GM12878 (cell line): ENCODE measurements around the gene KIRREL1. TPM values are rescaled to one million over a fixed set of nuclear protein-coding genes. Genes with fewer than 3 reads are reported as not detected.

ENCODE experiments used
- CHD2 ChIP-seq: IDR thresholded peaks from 2 replicates; pipeline ENCODE4 v1.6.1; 2011; ENCODE audit warnings: low read depth, low read length, improper control_type of control experiment, borderline replicate concordance
- EED ChIP-seq: sonication (generic); IDR thresholded peaks from 2 replicates; pipeline ENCODE4 v1.6.1; 2016; ENCODE audit warnings: antibody characterized with exemption, low read depth
- ETV6 ChIP-seq, 2 experiments: fragments of 450-650 bp in 1 of 2; IDR thresholded peaks in 1 of 2; conservative IDR thresholded peaks in 1 of 2; 2 replicates each; pipeline ENCODE4 v1.6.1; 2014; ENCODE audit warnings: antibody characterized with exemption in 1 of 2, borderline replicate concordance in 1 of 2, low read depth in 1 of 2, mild to moderate bottlenecking in 1 of 2, moderate library complexity in 1 of 2
- HCFC1 ChIP-seq: fragments of 150-350 bp; IDR thresholded peaks from 2 replicates; pipeline ENCODE4 v1.6.1; 2014; ENCODE audit warnings: low read length
- NBN ChIP-seq: fragments of 450-650 bp; IDR thresholded peaks from 2 replicates; pipeline ENCODE4 v1.6.1; 2016
- SUPT20H ChIP-seq: IDR thresholded peaks from 2 replicates; pipeline ENCODE4 v1.6.1; 2011; ENCODE audit warnings: low read depth, mild to moderate bottlenecking, low read length, moderate library complexity, borderline replicate concordance; ENCODE audit not compliant: control insufficient read depth
- polyA plus RNA-seq, 11 experiments: library from polyadenylated mRNA; depleted of rRNA in 4 of 11; unstranded in 6 of 11; stranded (reverse) in 5 of 11; fragments of >200 nt; fragmentation: Nextera tagmentation in 4 of 11; fragmentation: Illumina TruSeq in 1 of 11; extraction: Ambion mirVana in 4 of 11; extraction: Trizol in 1 of 11; gene quantifications; 1 replicate in 1 of 11; 2 replicates in 10 of 11; pipeline versions ENCODE4 v1.2.1 to v1.2.3, GENCODE V29; 2011 to 2016; ENCODE audit warnings: inconsistent platforms in 2 of 11, missing spikeins in 2 of 11, low read depth in 1 of 11
- total RNA-seq, 4 experiments: library from RNA; depleted of rRNA in 3 of 4; stranded (reverse); fragments of >200 nt in 3 of 4; fragmentation: Illumina TruSeq in 1 of 4; extraction: Trizol in 1 of 4; gene quantifications; 2 replicates each; pipeline versions ENCODE4 v1.2.1 to v1.2.3, GENCODE V29; 2013 to 2021
- TF ChIP-seq, protein P1 (sequence below): fragments of 450-650 bp; formaldehyde crosslinking; IDR thresholded peaks from 2 replicates; pipeline ENCODE4 v1.5.0; 2022; ENCODE audit warnings: mild to moderate bottlenecking, missing genetic modification characterization
- TF ChIP-seq, protein P2 (sequence below): fragments of 450-650 bp; formaldehyde crosslinking; IDR thresholded peaks from 2 replicates; pipeline ENCODE4 v1.4.0; 2020; ENCODE audit warnings: mild to moderate bottlenecking, moderate library complexity
- TF ChIP-seq, protein P3 (sequence below): fragments of 450-650 bp; IDR thresholded peaks from 2 replicates; pipeline ENCODE4 v1.6.1; 2017; ENCODE audit warnings: mild to moderate bottlenecking, moderate library complexity
- TF ChIP-seq, protein P4 (sequence below): fragments of 150-350 bp; IDR thresholded peaks from 2 replicates; pipeline ENCODE4 v1.6.1; 2014; ENCODE audit warnings: mild to moderate bottlenecking, low read depth, low read length
- TF ChIP-seq, protein P5 (sequence below): fragments of 150-350 bp; IDR thresholded peaks from 2 replicates; pipeline ENCODE4 v1.6.1; 2016; ENCODE audit warnings: low read depth, low read length

The KIRREL1 gene
- total and polyA plus RNA-seq, 10 of the 15 experiments (the other 5 are each of a cell fraction or from before 2014, with no cell fraction given): 0.15 TPM; not detected in 9

DNA sequence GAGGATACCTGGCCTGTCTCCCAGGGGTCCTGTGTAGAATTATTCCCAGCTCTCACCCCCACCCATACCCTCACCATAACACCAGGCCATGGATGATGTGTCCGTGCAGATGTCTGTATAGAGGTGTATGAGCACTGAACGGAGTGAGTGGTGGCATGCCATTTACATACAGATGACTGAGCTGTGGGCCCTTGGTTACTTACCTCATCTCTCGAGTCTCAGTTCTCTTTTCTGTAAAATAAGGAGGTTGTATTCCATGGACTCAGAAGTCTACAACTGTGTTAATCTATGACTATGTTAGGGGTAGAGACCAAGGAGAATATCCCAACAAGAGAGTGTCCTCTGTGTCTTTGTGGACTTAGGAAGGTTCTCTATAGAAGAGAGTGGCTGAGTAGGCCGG lies 121.7 kb downstream of the KIRREL1 start (continued):
- TF ChIP-seq, protein P1, sequence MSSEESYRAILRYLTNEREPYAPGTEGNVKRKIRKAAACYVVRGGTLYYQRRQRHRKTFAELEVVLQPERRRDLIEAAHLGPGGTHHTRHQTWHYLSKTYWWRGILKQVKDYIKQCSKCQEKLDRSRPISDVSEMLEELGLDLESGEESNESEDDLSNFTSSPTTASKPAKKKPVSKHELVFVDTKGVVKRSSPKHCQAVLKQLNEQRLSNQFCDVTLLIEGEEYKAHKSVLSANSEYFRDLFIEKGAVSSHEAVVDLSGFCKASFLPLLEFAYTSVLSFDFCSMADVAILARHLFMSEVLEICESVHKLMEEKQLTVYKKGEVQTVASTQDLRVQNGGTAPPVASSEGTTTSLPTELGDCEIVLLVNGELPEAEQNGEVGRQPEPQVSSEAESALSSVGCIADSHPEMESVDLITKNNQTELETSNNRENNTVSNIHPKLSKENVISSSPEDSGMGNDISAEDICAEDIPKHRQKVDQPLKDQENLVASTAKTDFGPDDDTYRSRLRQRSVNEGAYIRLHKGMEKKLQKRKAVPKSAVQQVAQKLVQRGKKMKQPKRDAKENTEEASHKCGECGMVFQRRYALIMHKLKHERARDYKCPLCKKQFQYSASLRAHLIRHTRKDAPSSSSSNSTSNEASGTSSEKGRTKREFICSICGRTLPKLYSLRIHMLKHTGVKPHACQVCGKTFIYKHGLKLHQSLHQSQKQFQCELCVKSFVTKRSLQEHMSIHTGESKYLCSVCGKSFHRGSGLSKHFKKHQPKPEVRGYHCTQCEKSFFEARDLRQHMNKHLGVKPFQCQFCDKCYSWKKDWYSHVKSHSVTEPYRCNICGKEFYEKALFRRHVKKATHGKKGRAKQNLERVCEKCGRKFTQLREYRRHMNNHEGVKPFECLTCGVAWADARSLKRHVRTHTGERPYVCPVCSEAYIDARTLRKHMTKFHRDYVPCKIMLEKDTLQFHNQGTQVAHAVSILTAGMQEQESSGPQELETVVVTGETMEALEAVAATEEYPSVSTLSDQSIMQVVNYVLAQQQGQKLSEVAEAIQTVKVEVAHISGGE (CRISPR knock-in tag): no peak
- TF ChIP-seq NBN (no peak), SUPT20H (no peak), ETV6 (conservative IDR thresholded peaks at IDR 0.05 in 1 of 2, IDR thresholded peaks at IDR 0.05 in 1 of 2; ENCODE audit: borderline replicate concordance in 1 of 2, low read depth in 1 of 2) (no peak), CHD2 (no peak), EED (peak; percentile 62), HCFC1 (no peak)
- TF ChIP-seq, protein P2, sequence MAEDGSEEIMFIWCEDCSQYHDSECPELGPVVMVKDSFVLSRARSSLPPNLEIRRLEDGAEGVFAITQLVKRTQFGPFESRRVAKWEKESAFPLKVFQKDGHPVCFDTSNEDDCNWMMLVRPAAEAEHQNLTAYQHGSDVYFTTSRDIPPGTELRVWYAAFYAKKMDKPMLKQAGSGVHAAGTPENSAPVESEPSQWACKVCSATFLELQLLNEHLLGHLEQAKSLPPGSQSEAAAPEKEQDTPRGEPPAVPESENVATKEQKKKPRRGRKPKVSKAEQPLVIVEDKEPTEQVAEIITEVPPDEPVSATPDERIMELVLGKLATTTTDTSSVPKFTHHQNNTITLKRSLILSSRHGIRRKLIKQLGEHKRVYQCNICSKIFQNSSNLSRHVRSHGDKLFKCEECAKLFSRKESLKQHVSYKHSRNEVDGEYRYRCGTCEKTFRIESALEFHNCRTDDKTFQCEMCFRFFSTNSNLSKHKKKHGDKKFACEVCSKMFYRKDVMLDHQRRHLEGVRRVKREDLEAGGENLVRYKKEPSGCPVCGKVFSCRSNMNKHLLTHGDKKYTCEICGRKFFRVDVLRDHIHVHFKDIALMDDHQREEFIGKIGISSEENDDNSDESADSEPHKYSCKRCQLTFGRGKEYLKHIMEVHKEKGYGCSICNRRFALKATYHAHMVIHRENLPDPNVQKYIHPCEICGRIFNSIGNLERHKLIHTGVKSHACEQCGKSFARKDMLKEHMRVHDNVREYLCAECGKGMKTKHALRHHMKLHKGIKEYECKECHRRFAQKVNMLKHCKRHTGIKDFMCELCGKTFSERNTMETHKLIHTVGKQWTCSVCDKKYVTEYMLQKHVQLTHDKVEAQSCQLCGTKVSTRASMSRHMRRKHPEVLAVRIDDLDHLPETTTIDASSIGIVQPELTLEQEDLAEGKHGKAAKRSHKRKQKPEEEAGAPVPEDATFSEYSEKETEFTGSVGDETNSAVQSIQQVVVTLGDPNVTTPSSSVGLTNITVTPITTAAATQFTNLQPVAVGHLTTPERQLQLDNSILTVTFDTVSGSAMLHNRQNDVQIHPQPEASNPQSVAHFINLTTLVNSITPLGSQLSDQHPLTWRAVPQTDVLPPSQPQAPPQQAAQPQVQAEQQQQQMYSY (CRISPR knock-in tag): no peak
- TF ChIP-seq, protein P3, sequence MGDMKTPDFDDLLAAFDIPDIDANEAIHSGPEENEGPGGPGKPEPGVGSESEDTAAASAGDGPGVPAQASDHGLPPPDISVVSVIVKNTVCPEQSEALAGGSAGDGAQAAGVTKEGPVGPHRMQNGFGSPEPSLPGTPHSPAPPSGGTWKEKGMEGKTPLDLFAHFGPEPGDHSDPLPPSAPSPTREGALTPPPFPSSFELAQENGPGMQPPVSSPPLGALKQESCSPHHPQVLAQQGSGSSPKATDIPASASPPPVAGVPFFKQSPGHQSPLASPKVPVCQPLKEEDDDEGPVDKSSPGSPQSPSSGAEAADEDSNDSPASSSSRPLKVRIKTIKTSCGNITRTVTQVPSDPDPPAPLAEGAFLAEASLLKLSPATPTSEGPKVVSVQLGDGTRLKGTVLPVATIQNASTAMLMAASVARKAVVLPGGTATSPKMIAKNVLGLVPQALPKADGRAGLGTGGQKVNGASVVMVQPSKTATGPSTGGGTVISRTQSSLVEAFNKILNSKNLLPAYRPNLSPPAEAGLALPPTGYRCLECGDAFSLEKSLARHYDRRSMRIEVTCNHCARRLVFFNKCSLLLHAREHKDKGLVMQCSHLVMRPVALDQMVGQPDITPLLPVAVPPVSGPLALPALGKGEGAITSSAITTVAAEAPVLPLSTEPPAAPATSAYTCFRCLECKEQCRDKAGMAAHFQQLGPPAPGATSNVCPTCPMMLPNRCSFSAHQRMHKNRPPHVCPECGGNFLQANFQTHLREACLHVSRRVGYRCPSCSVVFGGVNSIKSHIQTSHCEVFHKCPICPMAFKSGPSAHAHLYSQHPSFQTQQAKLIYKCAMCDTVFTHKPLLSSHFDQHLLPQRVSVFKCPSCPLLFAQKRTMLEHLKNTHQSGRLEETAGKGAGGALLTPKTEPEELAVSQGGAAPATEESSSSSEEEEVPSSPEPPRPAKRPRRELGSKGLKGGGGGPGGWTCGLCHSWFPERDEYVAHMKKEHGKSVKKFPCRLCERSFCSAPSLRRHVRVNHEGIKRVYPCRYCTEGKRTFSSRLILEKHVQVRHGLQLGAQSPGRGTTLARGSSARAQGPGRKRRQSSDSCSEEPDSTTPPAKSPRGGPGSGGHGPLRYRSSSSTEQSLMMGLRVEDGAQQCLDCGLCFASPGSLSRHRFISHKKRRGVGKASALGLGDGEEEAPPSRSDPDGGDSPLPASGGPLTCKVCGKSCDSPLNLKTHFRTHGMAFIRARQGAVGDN: no peak
- TF ChIP-seq, protein P4, sequence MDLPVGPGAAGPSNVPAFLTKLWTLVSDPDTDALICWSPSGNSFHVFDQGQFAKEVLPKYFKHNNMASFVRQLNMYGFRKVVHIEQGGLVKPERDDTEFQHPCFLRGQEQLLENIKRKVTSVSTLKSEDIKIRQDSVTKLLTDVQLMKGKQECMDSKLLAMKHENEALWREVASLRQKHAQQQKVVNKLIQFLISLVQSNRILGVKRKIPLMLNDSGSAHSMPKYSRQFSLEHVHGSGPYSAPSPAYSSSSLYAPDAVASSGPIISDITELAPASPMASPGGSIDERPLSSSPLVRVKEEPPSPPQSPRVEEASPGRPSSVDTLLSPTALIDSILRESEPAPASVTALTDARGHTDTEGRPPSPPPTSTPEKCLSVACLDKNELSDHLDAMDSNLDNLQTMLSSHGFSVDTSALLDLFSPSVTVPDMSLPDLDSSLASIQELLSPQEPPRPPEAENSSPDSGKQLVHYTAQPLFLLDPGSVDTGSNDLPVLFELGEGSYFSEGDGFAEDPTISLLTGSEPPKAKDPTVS: no peak
- TF ChIP-seq, protein P5, sequence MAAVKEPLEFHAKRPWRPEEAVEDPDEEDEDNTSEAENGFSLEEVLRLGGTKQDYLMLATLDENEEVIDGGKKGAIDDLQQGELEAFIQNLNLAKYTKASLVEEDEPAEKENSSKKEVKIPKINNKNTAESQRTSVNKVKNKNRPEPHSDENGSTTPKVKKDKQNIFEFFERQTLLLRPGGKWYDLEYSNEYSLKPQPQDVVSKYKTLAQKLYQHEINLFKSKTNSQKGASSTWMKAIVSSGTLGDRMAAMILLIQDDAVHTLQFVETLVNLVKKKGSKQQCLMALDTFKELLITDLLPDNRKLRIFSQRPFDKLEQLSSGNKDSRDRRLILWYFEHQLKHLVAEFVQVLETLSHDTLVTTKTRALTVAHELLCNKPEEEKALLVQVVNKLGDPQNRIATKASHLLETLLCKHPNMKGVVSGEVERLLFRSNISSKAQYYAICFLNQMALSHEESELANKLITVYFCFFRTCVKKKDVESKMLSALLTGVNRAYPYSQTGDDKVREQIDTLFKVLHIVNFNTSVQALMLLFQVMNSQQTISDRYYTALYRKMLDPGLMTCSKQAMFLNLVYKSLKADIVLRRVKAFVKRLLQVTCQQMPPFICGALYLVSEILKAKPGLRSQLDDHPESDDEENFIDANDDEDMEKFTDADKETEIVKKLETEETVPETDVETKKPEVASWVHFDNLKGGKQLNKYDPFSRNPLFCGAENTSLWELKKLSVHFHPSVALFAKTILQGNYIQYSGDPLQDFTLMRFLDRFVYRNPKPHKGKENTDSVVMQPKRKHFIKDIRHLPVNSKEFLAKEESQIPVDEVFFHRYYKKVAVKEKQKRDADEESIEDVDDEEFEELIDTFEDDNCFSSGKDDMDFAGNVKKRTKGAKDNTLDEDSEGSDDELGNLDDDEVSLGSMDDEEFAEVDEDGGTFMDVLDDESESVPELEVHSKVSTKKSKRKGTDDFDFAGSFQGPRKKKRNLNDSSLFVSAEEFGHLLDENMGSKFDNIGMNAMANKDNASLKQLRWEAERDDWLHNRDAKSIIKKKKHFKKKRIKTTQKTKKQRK: no peak
